ENCODE data around the gene XRRA1. TPM values are rescaled to one million over a fixed set of nuclear protein-coding genes. Genes with fewer than 3 reads are reported as not detected.

The XRRA1 gene
- total RNA-seq, 1 experiment from 2014 or later = 17.3 TPM

DNA sequence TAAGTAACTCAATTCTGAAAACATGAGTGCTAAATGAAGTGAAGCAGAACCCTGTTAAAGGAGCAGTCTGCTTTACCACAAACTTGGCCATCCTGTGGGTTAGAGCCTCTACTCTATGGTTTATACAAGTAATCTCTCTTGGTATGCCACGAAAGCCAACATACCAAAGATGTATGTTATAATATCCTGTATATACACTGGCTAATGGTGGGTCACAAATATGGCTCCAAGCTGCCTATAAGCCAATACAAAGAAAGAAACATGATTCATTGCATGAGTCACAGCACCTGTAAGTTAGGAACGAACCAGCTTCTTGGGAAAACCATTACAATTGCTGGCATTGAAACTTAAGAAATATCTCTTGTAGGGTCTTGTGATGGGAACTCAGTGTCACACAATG lies 16.1 kb downstream of the XRRA1 start:
- no peak overlapping the region for H2AFZ ChIP-seq (ENCODE audit: low read depth, low read length, poor library complexity, severe bottlenecking)
- no peaks in the 10 kb centered on the region for H3K9me2 ChIP-seq (ENCODE audit: insufficient read depth)
- no TSS peak for BruUV-seq (replicated peaks)
- peaks cover 11 to 16% of the 10 kb centered on the region in 2 experiments; a peak in 2 of 4 replicates for H3K36me3 ChIP-seq (ENCODE audit: control insufficient read depth in 1 of 2, insufficient read depth in 2 of 2, low read length in 2 of 2)
- ChIA-PET POLR2A (no interaction called here), RAD21 (ENCODE audit: low non-redundant PET in 1 of 2, low total read pairs in 2 of 2, uncharacterized antibody in 2 of 2, unreplicated experiment in 2 of 2) (no interaction called here), CTCF (interaction anchor here (1.5 kb wide), 1 partner anchor 316 kb away, joined by 9 read pairs; no protein-coding TSS in a partner anchor)
- no peak overlapping the region for H3K9ac ChIP-seq (ENCODE audit: low read length)
- ATAC-seq = no peak
- no peak for DNase-seq (ENCODE audit: low read depth, low spot score)
- H3K4me2 ChIP-seq (ENCODE audit: low read length) = no peak overlapping the region
- intact Hi-C loops (cut with micrococcal nuclease) = no loop called here
- H4K20me1 ChIP-seq (ENCODE audit: insufficient read depth) = peaks cover 6% of the 10 kb centered on the region; the same call in 1 of the 2 replicates
- H3K4me3 ChIP-seq (replicated peaks in 1 of 2; ENCODE audit: low read depth in 1 of 2, low read length in 2 of 2) = no peak overlapping the region
- no peaks in the 10 kb centered on the region for H3K79me2 ChIP-seq (ENCODE audit: insufficient read depth, low read length)
- H3K4me1 ChIP-seq (ENCODE audit: control insufficient read depth in 1 of 2, insufficient read depth in 2 of 2, low read length in 2 of 2) = no peaks in the 10 kb centered on the region
- no peaks in the 10 kb centered on the region for H3K9me3 ChIP-seq (ENCODE audit: control insufficient read depth in 1 of 2, insufficient read depth in 1 of 2, low read depth in 1 of 2, low read length in 2 of 2)
- H3K27me3 ChIP-seq (ENCODE audit: insufficient read depth, low read length) = no peaks in the 10 kb centered on the region
- TF ChIP-seq, protein P1, sequence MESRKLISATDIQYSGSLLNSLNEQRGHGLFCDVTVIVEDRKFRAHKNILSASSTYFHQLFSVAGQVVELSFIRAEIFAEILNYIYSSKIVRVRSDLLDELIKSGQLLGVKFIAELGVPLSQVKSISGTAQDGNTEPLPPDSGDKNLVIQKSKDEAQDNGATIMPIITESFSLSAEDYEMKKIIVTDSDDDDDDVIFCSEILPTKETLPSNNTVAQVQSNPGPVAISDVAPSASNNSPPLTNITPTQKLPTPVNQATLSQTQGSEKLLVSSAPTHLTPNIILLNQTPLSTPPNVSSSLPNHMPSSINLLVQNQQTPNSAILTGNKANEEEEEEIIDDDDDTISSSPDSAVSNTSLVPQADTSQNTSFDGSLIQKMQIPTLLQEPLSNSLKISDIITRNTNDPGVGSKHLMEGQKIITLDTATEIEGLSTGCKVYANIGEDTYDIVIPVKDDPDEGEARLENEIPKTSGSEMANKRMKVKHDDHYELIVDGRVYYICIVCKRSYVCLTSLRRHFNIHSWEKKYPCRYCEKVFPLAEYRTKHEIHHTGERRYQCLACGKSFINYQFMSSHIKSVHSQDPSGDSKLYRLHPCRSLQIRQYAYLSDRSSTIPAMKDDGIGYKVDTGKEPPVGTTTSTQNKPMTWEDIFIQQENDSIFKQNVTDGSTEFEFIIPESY (IDR thresholded peaks at IDR 0.05; ENCODE audit: extremely low read depth, insufficient replicate concordance, low read length) = no peak
- TF ChIP-seq, protein P2, sequence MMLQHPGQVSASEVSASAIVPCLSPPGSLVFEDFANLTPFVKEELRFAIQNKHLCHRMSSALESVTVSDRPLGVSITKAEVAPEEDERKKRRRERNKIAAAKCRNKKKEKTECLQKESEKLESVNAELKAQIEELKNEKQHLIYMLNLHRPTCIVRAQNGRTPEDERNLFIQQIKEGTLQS (IDR thresholded peaks at IDR 0.05) = no peak
- TF ChIP-seq FOSL1 (IDR thresholded peaks at IDR 0.05; ENCODE audit: low read depth) = 0 out of 2 replicates have a peak, but pooled peaks have one; percentile 26
- TF ChIP-seq, protein P3, sequence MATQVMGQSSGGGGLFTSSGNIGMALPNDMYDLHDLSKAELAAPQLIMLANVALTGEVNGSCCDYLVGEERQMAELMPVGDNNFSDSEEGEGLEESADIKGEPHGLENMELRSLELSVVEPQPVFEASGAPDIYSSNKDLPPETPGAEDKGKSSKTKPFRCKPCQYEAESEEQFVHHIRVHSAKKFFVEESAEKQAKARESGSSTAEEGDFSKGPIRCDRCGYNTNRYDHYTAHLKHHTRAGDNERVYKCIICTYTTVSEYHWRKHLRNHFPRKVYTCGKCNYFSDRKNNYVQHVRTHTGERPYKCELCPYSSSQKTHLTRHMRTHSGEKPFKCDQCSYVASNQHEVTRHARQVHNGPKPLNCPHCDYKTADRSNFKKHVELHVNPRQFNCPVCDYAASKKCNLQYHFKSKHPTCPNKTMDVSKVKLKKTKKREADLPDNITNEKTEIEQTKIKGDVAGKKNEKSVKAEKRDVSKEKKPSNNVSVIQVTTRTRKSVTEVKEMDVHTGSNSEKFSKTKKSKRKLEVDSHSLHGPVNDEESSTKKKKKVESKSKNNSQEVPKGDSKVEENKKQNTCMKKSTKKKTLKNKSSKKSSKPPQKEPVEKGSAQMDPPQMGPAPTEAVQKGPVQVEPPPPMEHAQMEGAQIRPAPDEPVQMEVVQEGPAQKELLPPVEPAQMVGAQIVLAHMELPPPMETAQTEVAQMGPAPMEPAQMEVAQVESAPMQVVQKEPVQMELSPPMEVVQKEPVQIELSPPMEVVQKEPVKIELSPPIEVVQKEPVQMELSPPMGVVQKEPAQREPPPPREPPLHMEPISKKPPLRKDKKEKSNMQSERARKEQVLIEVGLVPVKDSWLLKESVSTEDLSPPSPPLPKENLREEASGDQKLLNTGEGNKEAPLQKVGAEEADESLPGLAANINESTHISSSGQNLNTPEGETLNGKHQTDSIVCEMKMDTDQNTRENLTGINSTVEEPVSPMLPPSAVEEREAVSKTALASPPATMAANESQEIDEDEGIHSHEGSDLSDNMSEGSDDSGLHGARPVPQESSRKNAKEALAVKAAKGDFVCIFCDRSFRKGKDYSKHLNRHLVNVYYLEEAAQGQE (IDR thresholded peaks at IDR 0.05; ENCODE audit: low read depth) = no peak
- no peak overlapping the region for H3K27ac ChIP-seq (ENCODE audit: low read depth, low read length)
